OCI-LY7 (cell line): ENCODE measurements around the gene LRRC72. TPM values are rescaled to one million over a fixed set of nuclear protein-coding genes. Genes with fewer than 3 reads are reported as not detected.

Experiments
- BruUV-seq: library from RNA; stranded (reverse); fragments of 400-500 nt; replicated peaks from 2 replicates; lab custom pipeline; 2021; lab: Mats Ljungman, UMichigan
- CTCF ChIA-PET: fragments of 300-600 bp; sonication (Branson Sonifier 250); formaldehyde crosslinking; loops from one replicate; lab custom pipeline; 2022; ENCODE audit warnings: antibody characterized with exemption; ENCODE audit not compliant: unreplicated experiment; lab: Charles Lee
- POLR2A ChIA-PET: fragments of 300-600 bp; sonication (Branson Sonifier 250); formaldehyde crosslinking; loops from one replicate; lab custom pipeline; 2022; ENCODE audit warnings: antibody characterized with exemption; lab: Charles Lee
- DNase-seq: peaks from one replicate; pipeline ENCODE4 v3.0.0-alpha.2; 2015; ENCODE audit warnings: low spot score
- H2AFZ ChIP-seq: fragments of 200-600 bp; sonication (generic), shearing (Covaris generic); 2 replicates; pipeline ENCODE4 v1.6.1; 2014; ENCODE audit warnings: mild to moderate bottlenecking, antibody characterized with exemption, low read length, moderate library complexity
- H3K27ac ChIP-seq: fragments of 200-600 bp; sonication (generic); 2 replicates; pipeline ENCODE4 v1.5.1; 2014; ENCODE audit warnings: mixed run types, low read depth, mild to moderate bottlenecking, moderate library complexity, low read length, inconsistent platforms; ENCODE audit not compliant: poor library complexity, severe bottlenecking
- H3K36me3 ChIP-seq: fragments of 200-600 bp; sonication (generic); 2 replicates; pipeline ENCODE4 v1.6.1; 2014; ENCODE audit warnings: mild to moderate bottlenecking, antibody characterized with exemption, low read length, moderate library complexity, mixed read lengths; ENCODE audit not compliant: insufficient read depth
- H3K4me1 ChIP-seq: fragments of 200-600 bp; sonication (generic); 2 replicates; pipeline ENCODE4 v1.5.1; 2014; ENCODE audit warnings: mild to moderate bottlenecking, low read length; ENCODE audit not compliant: insufficient read depth, poor library complexity, severe bottlenecking
- H3K4me2 ChIP-seq: fragments of 200-600 bp; sonication (generic); 2 replicates; pipeline ENCODE4 v1.6.1; 2014; ENCODE audit warnings: mild to moderate bottlenecking, low read length
- H3K4me3 ChIP-seq: fragments of 200-600 bp; sonication (generic); 2 replicates; pipeline ENCODE4 v1.5.1; 2014; ENCODE audit warnings: mild to moderate bottlenecking, low read depth, low read length; ENCODE audit not compliant: poor library complexity, severe bottlenecking
- H3K79me2 ChIP-seq: fragments of 200-600 bp; sonication (generic); 2 replicates; pipeline ENCODE4 v1.6.1; 2016; ENCODE audit warnings: low read depth, mild to moderate bottlenecking, low read length, moderate library complexity, mixed read lengths; ENCODE audit not compliant: insufficient read depth
- H3K9me2 ChIP-seq: fragments of 200-600 bp; sonication (generic); 2 replicates; pipeline ENCODE4 v1.6.1; 2016; ENCODE audit warnings: mild to moderate bottlenecking, low read length, mixed read lengths; ENCODE audit not compliant: insufficient read depth
- H3K9me3 ChIP-seq: fragments of 200-600 bp; sonication (generic); 2 replicates; pipeline ENCODE4 v1.6.1; 2014; ENCODE audit warnings: mild to moderate bottlenecking, mixed run types, low read length, mixed read lengths
- H4K20me1 ChIP-seq: fragments of 200-600 bp; sonication (generic); 2 replicates; pipeline ENCODE4 v1.6.1; 2014; ENCODE audit warnings: mild to moderate bottlenecking, antibody characterized with exemption, low read length, moderate library complexity, mixed read lengths; ENCODE audit not compliant: insufficient read depth
- EZH2phosphoT487 ChIP-seq: fragments of 200-600 bp; sonication (generic); IDR thresholded peaks from 2 replicates; pipeline ENCODE4 v1.6.1; 2018; ENCODE audit warnings: low read depth, borderline replicate concordance, mild to moderate bottlenecking, mixed run types, antibody characterized with exemption, low read length, moderate library complexity, mixed read lengths
- intact Hi-C: fragments of 100-400 bp; cut with micrococcal nuclease; formaldehyde crosslinking; loops from one replicate; pipeline ENCODE4 v1.10.0; 2022; ENCODE audit not compliant: unreplicated experiment
- total RNA-seq, 2 experiments: library from RNA; depleted of rRNA in 1 of 2; stranded (reverse); fragments of >200 nt in 1 of 2; shearing (Covaris generic) in 1 of 2; gene quantifications; 2 replicates each; pipeline ENCODE4 v1.2.3, GENCODE V29; 2014 to 2022
- TF ChIP-seq, protein P1 (sequence below): fragments of 200-600 bp; sonication (generic); conservative IDR thresholded peaks from 2 replicates; pipeline ENCODE4 v1.5.1; 2014; ENCODE audit warnings: mild to moderate bottlenecking, antibody characterized with exemption, low read length, moderate library complexity, mixed read lengths

LRRC72 gene
- total RNA-seq, 2 experiments from 2014 or later: not detected

DNA sequence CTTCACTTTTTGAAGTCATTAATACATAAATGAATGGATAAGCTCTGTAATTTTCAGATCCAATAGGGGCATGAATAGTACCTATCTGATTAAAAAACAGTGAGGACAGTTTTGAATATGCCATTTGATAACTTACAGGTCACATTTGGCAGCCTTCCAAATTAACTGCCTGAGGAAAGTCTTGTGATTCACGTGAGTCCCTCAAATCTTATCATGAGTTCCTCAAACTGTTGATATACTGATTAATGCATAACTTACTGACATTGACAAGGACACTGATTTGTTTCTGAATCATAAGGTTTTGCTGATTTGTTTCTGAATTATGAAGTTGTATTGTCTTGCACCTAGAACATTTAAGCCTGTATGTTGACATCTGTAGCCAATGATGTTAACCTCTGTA is 63.8 kb downstream of the LRRC72 start:
- no peaks in the 10 kb centered on the region for H3K9me2 ChIP-seq
- no peak for DNase-seq
- H3K4me3 ChIP-seq: no peak overlapping the region
- POLR2A ChIA-PET: interaction anchor here (0.7 kb wide), 1 partner anchor 491 kb away, joined by 3 read pairs; no protein-coding TSS in a partner anchor
- H3K27ac ChIP-seq: no peak overlapping the region
- intact Hi-C loops: no loop called here
- no peak overlapping the region for H2AFZ ChIP-seq
- BruUV-seq: no TSS peak
- no peak for TF ChIP-seq EZH2phosphoT487
- TF ChIP-seq, protein P1, sequence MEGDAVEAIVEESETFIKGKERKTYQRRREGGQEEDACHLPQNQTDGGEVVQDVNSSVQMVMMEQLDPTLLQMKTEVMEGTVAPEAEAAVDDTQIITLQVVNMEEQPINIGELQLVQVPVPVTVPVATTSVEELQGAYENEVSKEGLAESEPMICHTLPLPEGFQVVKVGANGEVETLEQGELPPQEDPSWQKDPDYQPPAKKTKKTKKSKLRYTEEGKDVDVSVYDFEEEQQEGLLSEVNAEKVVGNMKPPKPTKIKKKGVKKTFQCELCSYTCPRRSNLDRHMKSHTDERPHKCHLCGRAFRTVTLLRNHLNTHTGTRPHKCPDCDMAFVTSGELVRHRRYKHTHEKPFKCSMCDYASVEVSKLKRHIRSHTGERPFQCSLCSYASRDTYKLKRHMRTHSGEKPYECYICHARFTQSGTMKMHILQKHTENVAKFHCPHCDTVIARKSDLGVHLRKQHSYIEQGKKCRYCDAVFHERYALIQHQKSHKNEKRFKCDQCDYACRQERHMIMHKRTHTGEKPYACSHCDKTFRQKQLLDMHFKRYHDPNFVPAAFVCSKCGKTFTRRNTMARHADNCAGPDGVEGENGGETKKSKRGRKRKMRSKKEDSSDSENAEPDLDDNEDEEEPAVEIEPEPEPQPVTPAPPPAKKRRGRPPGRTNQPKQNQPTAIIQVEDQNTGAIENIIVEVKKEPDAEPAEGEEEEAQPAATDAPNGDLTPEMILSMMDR: no peak
- no peaks in the 10 kb centered on the region for H3K4me1 ChIP-seq
- H3K79me2 ChIP-seq: no peaks in the 10 kb centered on the region
- H4K20me1 ChIP-seq: no peaks in the 10 kb centered on the region
- H3K36me3 ChIP-seq: no peaks in the 10 kb centered on the region
- no peaks in the 10 kb centered on the region for H3K9me3 ChIP-seq
- no peak overlapping the region for H3K4me2 ChIP-seq
- CTCF ChIA-PET: no interaction called here

DNA sequence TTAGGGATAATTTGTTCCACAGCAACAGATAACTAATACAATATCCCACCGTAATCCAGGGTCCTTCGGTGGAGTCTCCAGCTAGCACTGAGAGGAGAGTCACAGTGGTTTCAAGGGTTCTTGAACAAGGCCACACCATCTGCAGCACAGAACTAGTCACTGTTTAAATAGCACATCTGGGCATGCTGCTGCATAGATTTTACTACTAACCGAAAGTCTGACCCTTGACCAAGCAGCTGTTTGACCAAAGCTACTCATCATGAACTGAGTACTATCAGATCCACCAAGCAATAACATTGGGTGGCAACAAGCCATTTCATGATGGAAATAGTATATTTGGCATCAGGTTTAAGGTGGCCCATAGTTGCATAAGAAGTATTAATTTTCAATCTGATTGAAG is 65.8 kb downstream of the LRRC72 start:
- ChIA-PET POLR2A (interaction anchor here (0.6 kb wide), 1 partner anchor 1446 kb away, joined by 3 read pairs; no protein-coding TSS in a partner anchor), CTCF (no interaction called here)
- H3K36me3 ChIP-seq: no peaks in the 10 kb centered on the region
- H3K4me3 ChIP-seq: no peak overlapping the region
- H4K20me1 ChIP-seq: no peaks in the 10 kb centered on the region
- no peaks in the 10 kb centered on the region for H3K9me2 ChIP-seq
- intact Hi-C loops: no loop called here
- no TSS peak for BruUV-seq
- no peak for TF ChIP-seq EZH2phosphoT487
- TF ChIP-seq, protein P1: no peak
- no peak for DNase-seq
- H3K27ac ChIP-seq: no peak overlapping the region
- no peaks in the 10 kb centered on the region for H3K4me1 ChIP-seq
- H2AFZ ChIP-seq: no peak overlapping the region
- H3K9me3 ChIP-seq: no peaks in the 10 kb centered on the region
- H3K4me2 ChIP-seq: no peak overlapping the region
- H3K79me2 ChIP-seq: no peaks in the 10 kb centered on the region

DNA sequence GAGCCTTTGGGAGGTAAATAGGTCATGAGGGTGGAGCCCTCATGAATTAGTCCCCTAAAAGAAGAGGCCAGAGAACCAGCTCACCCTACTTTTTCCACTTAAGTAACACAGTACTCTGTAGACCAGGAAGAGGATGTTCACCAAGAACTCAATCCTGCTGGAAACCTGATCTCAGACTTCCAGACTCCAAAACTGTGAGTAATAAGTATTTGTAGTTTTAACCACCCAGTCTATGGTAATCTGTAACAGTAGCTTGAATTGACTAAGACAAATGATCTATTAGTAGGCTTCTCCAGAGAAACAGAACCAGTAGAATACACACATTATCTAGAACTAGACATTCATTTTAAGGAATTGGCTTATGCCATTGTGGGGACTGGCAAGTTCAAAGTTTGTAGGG is 67.4 kb downstream of the LRRC72 start:
- POLR2A ChIA-PET: interaction anchor here (0.7 to 1.0 kb wide), 2 partner anchors 29 to 763 kb away, joined by 4 to 8 read pairs; no protein-coding TSS in a partner anchor
- Histone ChIP-seq H3K27ac (no peak overlapping the region), H3K4me3 (no peak overlapping the region), H3K4me1 (no peaks in the 10 kb centered on the region), H3K79me2 (no peaks in the 10 kb centered on the region), H2AFZ (no peak overlapping the region), H3K9me2 (no peaks in the 10 kb centered on the region), H4K20me1 (no peaks in the 10 kb centered on the region), H3K9me3 (no peaks in the 10 kb centered on the region), H3K36me3 (no peaks in the 10 kb centered on the region), H3K4me2 (no peak overlapping the region)
- TF ChIP-seq, protein P1: no peak
- no peak for TF ChIP-seq EZH2phosphoT487
- no TSS peak for BruUV-seq
- intact Hi-C loops: no loop called here
- DNase-seq: no peak
- CTCF ChIA-PET: no interaction called here
